ENCODE results near the gene IFNB1. TPM values are rescaled to one million over a fixed set of nuclear protein-coding genes. Genes with fewer than 3 reads are reported as not detected.

The IFNB1 gene
- total RNA-seq, 2 donors from 2014 or later, result not detected

- H3K4me1 ChIP-seq (ENCODE audit: control insufficient read depth, insufficient read depth, low read length), result no peaks in the 10 kb centered on the region
- no peak overlapping the region for H3K4me3 Mint-ChIP-seq
- no peak overlapping the region for H3K4me3 ChIP-seq (ENCODE audit: low read length)
- H3K27ac ChIP-seq (ENCODE audit: low read depth, low read length), result no peak overlapping the region
- no peaks in the 10 kb centered on the region for H3K9me3 ChIP-seq (ENCODE audit: control insufficient read depth, low read length)
- H3K9me3 Mint-ChIP-seq, result peaks cover 13% of the 10 kb centered on the region
- no peak for TF ChIP-seq CTCF (conservative IDR thresholded peaks at IDR 0.05)
- no peaks in the 10 kb centered on the region for H3K36me3 Mint-ChIP-seq (ENCODE audit: low read depth)
- no peak overlapping the region for H3K27ac Mint-ChIP-seq
- no peaks in the 10 kb centered on the region for H3K36me3 ChIP-seq (ENCODE audit: control insufficient read depth, insufficient read depth, low read length)
- H3K9ac ChIP-seq (ENCODE audit: extremely low read depth, low read length, poor library complexity, severe bottlenecking), result no peak overlapping the region
- H3K27me3 ChIP-seq (ENCODE audit: control insufficient read depth, insufficient read depth, low read length, poor library complexity, severe bottlenecking), result no peaks in the 10 kb centered on the region
- no peak for DNase-seq
- H3K4me1 Mint-ChIP-seq, result peaks cover 5% of the 10 kb centered on the region
- no peaks in the 10 kb centered on the region for H3K27me3 Mint-ChIP-seq (ENCODE audit: insufficient read depth)
- 100% methylated on average over 1 of the region's 1 CpG; no CpG with 5 or more reads in 1 of the 2 experiments for WGBS, 2 experiments (ENCODE audit: insufficient coverage in 1 of 2, insufficient read length in 1 of 2)
Measured at GRCh38 chr9:21080793-21081192, 3.1 kb upstream of the IFNB1 start.

- H3K9ac ChIP-seq (ENCODE audit: extremely low read depth, low read length, poor library complexity, severe bottlenecking), result no peak overlapping the region
- Mint-ChIP-seq H3K9me3 (peaks cover 10% of the 10 kb centered on the region), H3K36me3 (ENCODE audit: low read depth) (no peaks in the 10 kb centered on the region), H3K4me3 (no peak overlapping the region), H3K27ac (no peak overlapping the region), H3K4me1 (peaks cover 21% of the 10 kb centered on the region), H3K27me3 (ENCODE audit: insufficient read depth) (no peaks in the 10 kb centered on the region)
- WGBS, 2 experiments (ENCODE audit: insufficient coverage in 1 of 2, insufficient read length in 1 of 2), result 80% methylated on average over 1 of the region's 1 CpG; no CpG with 5 or more reads in 1 of the 2 experiments
- no peak for DNase-seq
- H3K4me1 ChIP-seq (ENCODE audit: control insufficient read depth, insufficient read depth, low read length), result peaks cover 4% of the 10 kb centered on the region
- no peaks in the 10 kb centered on the region for H3K27me3 ChIP-seq (ENCODE audit: control insufficient read depth, insufficient read depth, low read length, poor library complexity, severe bottlenecking)
- peak; percentile 30 for TF ChIP-seq CTCF (conservative IDR thresholded peaks at IDR 0.05)
- H3K27ac ChIP-seq (ENCODE audit: low read depth, low read length), result no peak overlapping the region
- no peaks in the 10 kb centered on the region for H3K36me3 ChIP-seq (ENCODE audit: control insufficient read depth, insufficient read depth, low read length)
- H3K9me3 ChIP-seq (ENCODE audit: control insufficient read depth, low read length), result no peaks in the 10 kb centered on the region
- no peak overlapping the region for H3K4me3 ChIP-seq (ENCODE audit: low read length)
Measured at GRCh38 chr9:21078702-21079101, 960 bp upstream of the IFNB1 start.

DNA sequence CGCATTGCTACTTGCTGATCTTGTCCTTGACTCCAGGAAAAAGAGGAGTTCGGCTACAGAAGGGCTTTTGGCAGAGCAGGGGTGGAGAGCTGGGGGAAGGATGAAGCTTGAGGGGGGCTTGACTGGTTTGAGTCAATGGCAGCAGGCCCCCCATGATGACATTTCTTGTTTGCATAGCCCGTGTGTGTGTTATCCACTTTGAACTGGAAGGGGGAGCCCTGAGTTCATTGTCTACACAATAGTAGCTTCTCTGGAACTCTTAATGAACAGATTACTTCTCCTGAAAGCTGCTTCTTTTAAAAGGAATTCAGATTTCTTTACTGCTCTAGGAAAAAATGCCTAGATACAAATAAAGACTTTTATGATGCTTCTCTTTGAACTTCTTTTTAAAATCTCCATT, 2.3 kb downstream of the IFNB1 start:
- H3K4me3 ChIP-seq (ENCODE audit: low read length), result no peak overlapping the region
- peak overlapping the region; percentile 40 for H3K27ac Mint-ChIP-seq
- no peak for TF ChIP-seq CTCF (conservative IDR thresholded peaks at IDR 0.05)
- H3K9ac ChIP-seq (ENCODE audit: extremely low read depth, low read length, poor library complexity, severe bottlenecking), result no peak overlapping the region
- no peak overlapping the region for H3K27ac ChIP-seq (ENCODE audit: low read depth, low read length)
- peaks cover 6% of the 10 kb centered on the region for H3K4me1 ChIP-seq (ENCODE audit: control insufficient read depth, insufficient read depth, low read length)
- H3K27me3 Mint-ChIP-seq (ENCODE audit: insufficient read depth), result no peaks in the 10 kb centered on the region
- H3K36me3 Mint-ChIP-seq (ENCODE audit: low read depth), result no peaks in the 10 kb centered on the region
- no peak overlapping the region for H3K4me3 Mint-ChIP-seq
- 80 to 100% methylated on average over 2 to 3 of the region's 3 CpGs for WGBS, 2 experiments (ENCODE audit: insufficient coverage in 1 of 2, insufficient read length in 1 of 2)
- H3K27me3 ChIP-seq (ENCODE audit: control insufficient read depth, insufficient read depth, low read length, poor library complexity, severe bottlenecking), result no peaks in the 10 kb centered on the region
- DNase-seq, result no peak
- peaks cover 26% of the 10 kb centered on the region for H3K9me3 Mint-ChIP-seq
- H3K9me3 ChIP-seq (ENCODE audit: control insufficient read depth, low read length), result no peaks in the 10 kb centered on the region
- H3K36me3 ChIP-seq (ENCODE audit: control insufficient read depth, insufficient read depth, low read length), result no peaks in the 10 kb centered on the region
- peaks cover 29% of the 10 kb centered on the region for H3K4me1 Mint-ChIP-seq

Measured in endodermal cell (in vitro differentiated cells).